Left lung (tissue), 10 donors: Measurements from ENCODE around the gene SEC24B. TPM values are rescaled to one million over a fixed set of nuclear protein-coding genes. Genes with fewer than 3 reads are reported as not detected.
"Not testable (repeated sequence)": the region's sequence is repeated elsewhere in the genome, so short reads cannot be mapped to it uniquely, and the experiment has no call there.

Source experiments
- ATAC-seq: fragments of 200-7000 bp; cut with Tn5 transposase; one replicate; pipeline ENCODE4 v1.9.1; 2020; ENCODE audit warnings: moderate library complexity
- DNase-seq, 4 donors: peaks; one replicate each; pipeline ENCODE4 v3.0.0-alpha.2; 2013 to 2020
- H3K27ac ChIP-seq, 2 donors: fragments of 200-600 bp; sonication (generic) in 1 of 2; one replicate each; pipeline versions ENCODE4 v1.5.0 to v1.8.0; 2020 to 2021
- H3K27me3 ChIP-seq, 2 donors: fragments of 200-600 bp; sonication (generic) in 1 of 2; one replicate each; pipeline versions ENCODE4 v1.5.0 to v1.8.0; 2020 to 2021
- H3K36me3 ChIP-seq, 2 donors: fragments of 200-600 bp; sonication (generic) in 1 of 2; one replicate each; pipeline versions ENCODE4 v1.5.0 to v1.8.0; 2020 to 2021
- H3K4me1 ChIP-seq, 2 donors: fragments of 200-600 bp; one replicate each; pipeline ENCODE4 v1.8.0; 2021
- H3K4me3 ChIP-seq, 2 donors: fragments of 200-600 bp; sonication (generic) in 1 of 2; one replicate each; pipeline versions ENCODE4 v1.5.0 to v1.8.0; 2020 to 2021; ENCODE audit warnings: mild to moderate bottlenecking in 1 of 2
- H3K9me3 ChIP-seq, 2 donors: fragments of 200-600 bp; sonication (generic) in 1 of 2; one replicate each; pipeline versions ENCODE4 v1.5.0 to v1.8.0; 2020 to 2021
- CTCF ChIP-seq, 2 donors: fragments of 200-600 bp; sonication (generic) in 1 of 2; IDR thresholded peaks; one replicate each; pipeline versions ENCODE4 v1.5.0 to v1.8.0; 2021; ENCODE audit warnings: antibody characterized with exemption in 2 of 2
- intact Hi-C, 2 donors: fragments of 100-400 bp; cut with DNase I; formaldehyde crosslinking; loops; one replicate each; pipeline versions ENCODE4 v1.11.2 to v1.14.2; 2022
- microRNA-seq, 2 donors: library from miRNA; unstranded; fragments of <30 nt; microRNA quantifications; one replicate each; pipeline ENCODE4, GENCODE V29; 2019
- polyA plus RNA-seq, 6 donors: library from polyadenylated mRNA; unstranded; fragments of 120-200 nt; gene quantifications; one replicate each; pipeline ENCODE4 v1.2.1, GENCODE V29; 2013; ENCODE audit not compliant: insufficient read length in 6 of 6
- total RNA-seq, 2 donors: library from RNA; stranded (reverse); fragmentation: NEBNext Ultra II Directional; extraction: Animal tissue kit (Norgen Biotek cat#: 25700); gene quantifications; one replicate each; pipeline ENCODE4 v1.2.1, GENCODE V29; 2021
- donor health status: DM: no; HTN: yes; CAD: no.
- donor health status: DM: no; HTN: no; CAD: no.

The SEC24B gene
- total and polyA plus RNA-seq, 8 donors, result 27.0 to 42.8 (median 37.2) TPM

GRCh38 chr4:109578846-109579245 lies 145.2 kb downstream of the SEC24B start:
- Histone ChIP-seq H3K4me1 (no peaks in the 10 kb centered on the region), H3K27me3 (no peaks in the 10 kb centered on the region), H3K9me3 (peaks cover 0 to 7% of the 10 kb centered on the region in 2 donors), H3K36me3 (no peaks in the 10 kb centered on the region), H3K27ac (no peak overlapping the region), H3K4me3 (no peak overlapping the region)
- intact Hi-C loops, result no loop called here
- TF ChIP-seq CTCF (IDR thresholded peaks at IDR 0.05), result no peak
- DNase-seq (no peak), ATAC-seq (no peak)

- H3K27ac ChIP-seq, H3K36me3 ChIP-seq, H3K27me3 ChIP-seq, intact Hi-C loops, ATAC-seq, H3K4me3 ChIP-seq, DNase-seq, H3K4me1 ChIP-seq, H3K9me3 ChIP-seq: not testable (repeated sequence)
Observed at GRCh38 chr4:109579997-109580396, 146.4 kb downstream of the SEC24B start.

- ATAC-seq, result no peak
- Histone ChIP-seq H3K4me1 (peaks cover 0 to 5% of the 10 kb centered on the region in 2 donors), H3K9me3 (no peaks in the 10 kb centered on the region), H3K36me3 (no peaks in the 10 kb centered on the region), H3K27ac (no peak overlapping the region), H3K4me3 (no peak overlapping the region), H3K27me3 (no peaks in the 10 kb centered on the region)
- no peak for TF ChIP-seq CTCF (IDR thresholded peaks at IDR 0.05)
- no peak for DNase-seq
- intact Hi-C loops, result no loop called here
Observed at GRCh38 chr4:109588176-109588575, 154.6 kb downstream of the SEC24B start.

GRCh38 chr4:109589119-109589518 lies 155.5 kb downstream of the SEC24B start:
- no peak for TF ChIP-seq CTCF (IDR thresholded peaks at IDR 0.05)
- Histone ChIP-seq H3K4me3 (no peak overlapping the region), H3K27me3 (no peaks in the 10 kb centered on the region), H3K36me3 (no peaks in the 10 kb centered on the region), H3K27ac (no peak overlapping the region), H3K4me1 (peaks cover 0 to 5% of the 10 kb centered on the region in 2 donors), H3K9me3 (no peaks in the 10 kb centered on the region)
- ATAC-seq (no peak), DNase-seq (no peak)
- intact Hi-C loops, result no loop called here

GRCh38 chr4:109589605-109590004 lies 156.0 kb downstream of the SEC24B start:
- peaks cover 0 to 5% of the 10 kb centered on the region in 2 donors for H3K4me1 ChIP-seq
- no peaks in the 10 kb centered on the region for H3K9me3 ChIP-seq
- DNase-seq (no peak), ATAC-seq (no peak)
- TF ChIP-seq CTCF (IDR thresholded peaks at IDR 0.05), result no peak
- no peak overlapping the region for H3K27ac ChIP-seq
- intact Hi-C loops, result no loop called here
- H3K27me3 ChIP-seq, result no peaks in the 10 kb centered on the region
- no peaks in the 10 kb centered on the region for H3K36me3 ChIP-seq
- H3K4me3 ChIP-seq, result no peak overlapping the region

Small RNA genes within 50 kb of the gene (microRNA-seq; reads per million reads assigned to microRNA genes)
- 13.2 to 14.2 reads per million in 2 donors for gene MIR576

Other genes starting within 250 kb of the SEC24B start
- under 1 TPM; 0.13 to 0.82 TPM for gene COL25A1, start 131.2 kb upstream of the SEC24B start, total RNA-seq
- gene COL25A1, start 131.2 kb upstream of the SEC24B start, polyA plus RNA-seq, result 1 to 10 TPM; 1.2 to 1.8 (median 1.4) TPM
- 10 to 100 TPM; 18.8 to 28.2 TPM for gene MCUB, start 126.4 kb downstream of the SEC24B start, total RNA-seq
- gene MCUB, start 126.4 kb downstream of the SEC24B start, polyA plus RNA-seq, result 1 to 10 TPM; 5.3 to 8.8 (median 5.7) TPM